HUES6 (cell line): ENCODE data around the gene HSPA1L.

Experiments
- H3K27ac ChIP-seq: 2 replicates; pipeline ENCODE4 v1.7.0; 2013; ENCODE audit warnings: low read depth, mild to moderate bottlenecking, low read length, inconsistent platforms
- H3K27me3 ChIP-seq: 2 replicates; pipeline ENCODE4 v1.6.1; 2013; ENCODE audit warnings: low read length; ENCODE audit not compliant: control insufficient read depth, insufficient read depth
- H3K36me3 ChIP-seq: 2 replicates; pipeline ENCODE4 v1.6.1; 2013; ENCODE audit warnings: low read length; ENCODE audit not compliant: control insufficient read depth, insufficient read depth
- H3K4me1 ChIP-seq: 2 replicates; pipeline ENCODE4 v1.6.1; 2013; ENCODE audit warnings: low read length; ENCODE audit not compliant: control insufficient read depth, insufficient read depth
- H3K4me3 ChIP-seq: 2 replicates; pipeline ENCODE4 v1.5.1; 2013; ENCODE audit warnings: low read depth, low read length
- H3K9ac ChIP-seq: one replicate; pipeline ENCODE4 v1.6.1; 2013; ENCODE audit warnings: mild to moderate bottlenecking, low read length
- H3K9me3 ChIP-seq: 2 replicates; pipeline ENCODE4 v1.6.1; 2013; ENCODE audit warnings: low read depth, low read length; ENCODE audit not compliant: control insufficient read depth, insufficient read depth

Gene HSPA1L

DNA sequence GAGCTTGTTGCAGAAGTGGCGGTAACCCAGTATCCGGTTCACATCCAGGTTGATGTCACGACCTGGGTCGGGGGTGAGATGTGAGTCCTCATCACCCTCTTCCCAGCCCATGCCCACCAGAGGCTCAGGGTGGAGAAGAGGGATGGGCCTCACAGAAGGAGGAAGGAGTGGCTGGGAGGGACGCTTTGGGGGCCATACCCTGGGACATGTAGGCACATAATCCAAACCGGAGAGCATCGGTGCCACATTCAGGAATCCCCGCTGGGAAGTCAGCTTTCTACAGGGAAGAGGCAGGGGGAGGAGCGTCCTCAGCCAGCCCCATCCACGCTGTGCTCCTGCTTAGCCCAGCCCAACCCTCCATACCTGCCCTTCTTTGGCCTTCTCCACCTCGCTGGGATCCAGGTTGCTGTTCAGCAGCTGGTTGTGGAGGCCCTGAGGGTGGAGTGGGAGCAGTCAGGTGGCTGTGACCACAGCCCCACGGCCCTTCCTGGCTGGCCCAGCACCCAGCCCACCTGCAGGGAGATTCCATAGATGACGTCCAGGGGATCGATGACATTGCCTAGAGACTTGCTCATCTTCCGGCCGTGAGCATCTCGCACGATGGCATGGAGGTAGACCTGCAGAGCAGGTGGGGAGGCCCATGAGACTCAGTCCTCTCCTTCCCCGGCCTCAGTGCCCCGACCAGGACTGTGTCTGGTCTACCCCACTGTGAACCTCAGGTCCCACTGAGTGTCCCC, 34.4 kb downstream of the HSPA1L start:
- H3K4me3 ChIP-seq, result no peak overlapping the region
- no peaks in the 10 kb centered on the region for H3K27me3 ChIP-seq
- H3K9me3 ChIP-seq, result no peaks in the 10 kb centered on the region
- no peak overlapping the region for H3K9ac ChIP-seq
- H3K4me1 ChIP-seq, result peaks cover 6% of the 10 kb centered on the region; the same call in 1 of the 2 replicates
- no peak overlapping the region for H3K27ac ChIP-seq
- peaks cover 83% of the 10 kb centered on the region for H3K36me3 ChIP-seq

DNA sequence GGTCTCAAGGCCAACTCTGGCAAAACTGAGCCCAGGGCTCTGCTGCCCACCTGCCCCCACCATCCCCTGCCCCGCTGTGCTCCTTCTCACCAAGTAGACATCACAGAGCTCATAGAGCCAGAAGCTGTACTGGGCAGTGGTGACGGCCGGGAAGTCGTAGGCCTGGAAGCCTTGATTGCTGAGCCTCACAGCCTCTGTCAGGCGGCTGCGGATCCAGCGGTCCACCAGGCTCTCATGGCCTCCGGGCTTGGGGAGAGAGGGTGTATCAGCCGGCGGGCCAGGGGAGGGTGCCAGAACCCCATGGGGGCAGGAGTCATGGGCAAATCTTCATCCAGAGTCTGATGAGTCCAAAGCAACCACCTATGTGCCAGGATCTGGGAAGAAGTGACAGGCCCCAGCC, 35.2 kb downstream of the HSPA1L start:
- Histone ChIP-seq H3K9ac (no peak overlapping the region), H3K4me1 (peaks cover 6% of the 10 kb centered on the region; the same call in 1 of the 2 replicates), H3K27me3 (no peaks in the 10 kb centered on the region), H3K27ac (no peak overlapping the region), H3K9me3 (no peaks in the 10 kb centered on the region), H3K36me3 (peaks cover 75% of the 10 kb centered on the region), H3K4me3 (no peak overlapping the region)

DNA sequence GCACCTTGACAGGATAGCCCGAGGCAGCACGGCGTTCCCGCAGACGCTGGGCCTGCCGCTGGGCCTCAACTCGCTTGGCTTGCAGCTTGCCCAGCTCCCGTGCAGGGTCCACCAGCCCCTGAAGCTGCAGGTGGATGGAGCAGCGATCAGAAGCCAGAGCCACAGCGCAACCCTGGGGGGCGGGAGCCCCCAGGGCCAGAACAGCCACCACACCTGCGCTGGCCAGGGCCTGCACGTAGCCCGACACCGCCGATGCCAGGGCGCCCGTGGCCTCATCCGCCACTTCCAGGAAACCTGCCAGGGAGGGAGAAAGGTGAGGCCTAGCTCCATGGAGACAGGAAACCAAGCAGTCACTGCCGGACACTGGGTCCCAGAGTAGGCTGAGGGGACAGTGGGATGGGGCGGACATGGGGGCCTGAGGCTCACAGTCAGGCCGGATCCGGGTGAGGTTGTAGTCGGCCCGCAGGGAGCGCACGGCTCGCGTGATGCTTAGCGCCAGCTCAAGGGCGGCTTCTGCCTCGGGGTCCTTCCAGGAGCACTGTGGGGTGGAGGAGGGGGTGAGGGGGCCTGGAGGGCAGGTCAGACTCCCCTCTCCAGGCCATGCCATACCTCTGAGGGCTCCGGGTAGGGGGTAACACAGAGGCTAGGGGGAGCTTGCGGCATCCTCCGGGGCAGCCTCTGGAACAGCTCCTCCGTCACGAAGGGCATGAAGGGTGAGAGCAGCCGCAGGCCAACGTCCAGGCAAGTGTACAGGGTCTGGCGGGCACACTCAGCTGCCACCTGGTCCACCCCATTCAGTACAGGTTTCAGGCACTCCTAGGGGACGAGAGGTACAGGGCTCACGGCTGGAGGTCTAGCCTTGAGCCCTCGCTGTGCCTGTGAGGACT, 35.8 kb downstream of the HSPA1L start:
- Histone ChIP-seq H3K27ac (no peak overlapping the region), H3K36me3 (peaks cover 68% of the 10 kb centered on the region), H3K4me1 (peaks cover 6% of the 10 kb centered on the region; the same call in 1 of the 2 replicates), H3K9ac (no peak overlapping the region), H3K9me3 (no peaks in the 10 kb centered on the region), H3K4me3 (no peak overlapping the region), H3K27me3 (no peaks in the 10 kb centered on the region)

DNA sequence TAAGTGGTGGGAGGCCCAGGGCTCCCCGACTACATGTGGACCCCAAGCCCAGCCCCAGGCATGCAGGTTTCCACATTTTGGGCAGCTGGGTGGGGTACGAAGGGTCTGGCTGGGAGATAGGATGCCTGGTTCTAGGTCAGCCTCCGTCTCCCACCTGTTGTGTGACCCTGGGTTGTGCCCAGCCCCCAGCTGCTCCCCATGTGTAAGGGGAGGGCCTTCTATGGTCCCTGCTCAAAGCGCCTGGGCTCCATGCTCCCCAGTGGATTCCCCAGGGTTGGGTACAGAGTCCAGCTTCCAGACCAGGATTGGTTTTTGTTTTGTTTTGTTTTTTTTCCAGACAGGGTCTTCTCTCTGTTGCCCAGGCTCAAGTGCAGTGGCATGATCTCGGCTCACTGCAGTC, 36.9 kb downstream of the HSPA1L start:
- no peaks in the 10 kb centered on the region for H3K9me3 ChIP-seq
- no peak overlapping the region for H3K27ac ChIP-seq
- H3K27me3 ChIP-seq, result no peaks in the 10 kb centered on the region
- H3K9ac ChIP-seq, result no peak overlapping the region
- peaks cover 6% of the 10 kb centered on the region; the same call in 1 of the 2 replicates for H3K4me1 ChIP-seq
- peaks cover 60% of the 10 kb centered on the region for H3K36me3 ChIP-seq
- no peak overlapping the region for H3K4me3 ChIP-seq

DNA sequence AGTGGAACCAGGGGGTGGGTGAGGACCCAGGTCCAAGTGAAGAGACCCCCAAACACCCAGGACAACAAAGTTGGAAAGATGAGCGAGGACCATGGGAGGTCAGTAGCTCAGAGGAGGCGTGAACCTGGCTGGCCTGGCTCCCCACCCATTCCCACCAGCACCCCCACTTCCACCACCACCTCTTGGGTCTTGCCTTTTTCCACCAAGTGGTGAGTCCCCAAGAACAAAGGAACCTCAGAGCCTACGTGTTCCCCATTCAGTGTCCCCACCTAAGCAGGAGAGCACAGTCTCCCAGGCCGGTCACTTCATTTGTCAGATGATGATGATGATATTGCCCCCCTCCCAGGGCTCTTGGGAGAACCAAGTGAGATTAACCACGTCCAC, 37.4 kb downstream of the HSPA1L start:
- H3K9ac ChIP-seq, result no peak overlapping the region
- no peaks in the 10 kb centered on the region for H3K27me3 ChIP-seq
- peaks cover 6% of the 10 kb centered on the region; the same call in 1 of the 2 replicates for H3K4me1 ChIP-seq
- no peak overlapping the region for H3K27ac ChIP-seq
- no peaks in the 10 kb centered on the region for H3K9me3 ChIP-seq
- peaks cover 54% of the 10 kb centered on the region for H3K36me3 ChIP-seq
- no peak overlapping the region for H3K4me3 ChIP-seq

DNA sequence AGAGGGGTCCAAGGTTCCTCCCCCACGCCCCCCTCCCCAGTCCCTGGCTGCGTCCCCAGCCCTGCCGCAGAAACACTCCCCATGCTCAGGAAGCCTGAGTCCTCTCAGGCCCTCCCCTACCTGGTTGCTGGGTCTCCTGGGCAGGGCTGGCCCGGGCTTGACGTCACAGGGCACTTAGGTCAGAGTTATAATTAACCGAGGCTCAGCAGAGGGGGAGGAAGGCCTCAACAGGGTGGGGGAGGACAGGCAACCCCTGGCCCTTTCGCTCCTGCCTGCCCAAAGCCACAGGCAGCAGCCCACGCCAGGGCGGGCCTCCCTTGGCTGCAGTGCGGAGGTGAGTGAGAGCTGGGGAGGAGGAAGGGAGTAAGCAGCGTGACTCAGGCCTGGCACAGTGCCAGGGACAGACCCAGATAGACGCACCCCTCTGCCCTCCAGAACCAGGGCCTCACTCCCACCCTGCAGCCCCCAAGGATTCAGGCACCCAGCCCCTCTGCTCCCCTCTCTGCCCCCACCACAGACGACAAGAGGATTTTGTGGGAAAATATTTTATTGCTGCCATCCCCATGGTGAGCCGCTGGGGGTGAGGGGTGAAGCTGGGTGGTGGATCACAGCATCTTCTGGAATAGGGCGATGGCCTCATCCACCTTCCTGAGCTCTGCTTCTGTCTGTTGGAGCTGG, 38.0 kb downstream of the HSPA1L start, which contains the start of gene VWA7:
Gene VWA7, minus strand, starts transcription at position 340 of the 678 bp plus-strand sequence. CDS start 549 bp downstream, outside the sequence.
- Histone ChIP-seq H3K27me3 (no peaks in the 10 kb centered on the region), H3K9me3 (no peaks in the 10 kb centered on the region), H3K36me3 (peaks cover 49% of the 10 kb centered on the region), H3K27ac (no peak within 1 kb of the TSS; the same call in 1 of the 2 replicates), H3K4me1 (peaks cover 6% of the 10 kb centered on the region; the same call in 1 of the 2 replicates), H3K4me3 (no peak within 1 kb of the TSS), H3K9ac (peak within 1 kb of the TSS; percentile 2)

DNA sequence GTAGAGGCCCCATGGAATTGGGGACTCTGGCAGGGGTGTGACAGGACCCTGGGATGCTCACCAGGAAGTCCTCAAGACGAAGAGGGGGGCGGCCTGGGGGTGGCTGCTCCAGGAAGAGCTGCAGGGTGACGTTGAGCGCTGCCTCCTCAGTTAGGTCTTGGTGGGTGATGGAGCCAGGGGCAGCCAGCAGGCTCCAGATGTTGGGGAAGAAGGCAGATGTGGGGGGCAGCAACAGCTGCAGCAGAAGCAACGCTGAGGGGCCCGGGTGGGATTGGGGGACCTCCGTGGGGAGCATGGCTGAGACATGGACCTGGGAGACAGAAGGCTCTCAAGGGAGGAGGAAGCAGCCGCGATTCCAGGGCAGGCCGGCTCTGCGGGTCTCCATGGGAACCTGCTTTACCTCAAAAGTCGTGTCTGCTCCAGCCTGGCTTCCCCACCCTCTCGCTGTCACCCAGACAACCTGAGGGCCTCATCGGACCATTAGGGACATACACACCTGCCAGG, 38.5 kb downstream of the HSPA1L start:
- H3K4me3 ChIP-seq, result no peak overlapping the region
- peaks cover 6% of the 10 kb centered on the region; the same call in 1 of the 2 replicates for H3K4me1 ChIP-seq
- no peak overlapping the region for H3K27ac ChIP-seq
- no peaks in the 10 kb centered on the region for H3K9me3 ChIP-seq
- H3K27me3 ChIP-seq, result no peaks in the 10 kb centered on the region
- H3K9ac ChIP-seq, result no peak overlapping the region
- peaks cover 43% of the 10 kb centered on the region for H3K36me3 ChIP-seq

DNA sequence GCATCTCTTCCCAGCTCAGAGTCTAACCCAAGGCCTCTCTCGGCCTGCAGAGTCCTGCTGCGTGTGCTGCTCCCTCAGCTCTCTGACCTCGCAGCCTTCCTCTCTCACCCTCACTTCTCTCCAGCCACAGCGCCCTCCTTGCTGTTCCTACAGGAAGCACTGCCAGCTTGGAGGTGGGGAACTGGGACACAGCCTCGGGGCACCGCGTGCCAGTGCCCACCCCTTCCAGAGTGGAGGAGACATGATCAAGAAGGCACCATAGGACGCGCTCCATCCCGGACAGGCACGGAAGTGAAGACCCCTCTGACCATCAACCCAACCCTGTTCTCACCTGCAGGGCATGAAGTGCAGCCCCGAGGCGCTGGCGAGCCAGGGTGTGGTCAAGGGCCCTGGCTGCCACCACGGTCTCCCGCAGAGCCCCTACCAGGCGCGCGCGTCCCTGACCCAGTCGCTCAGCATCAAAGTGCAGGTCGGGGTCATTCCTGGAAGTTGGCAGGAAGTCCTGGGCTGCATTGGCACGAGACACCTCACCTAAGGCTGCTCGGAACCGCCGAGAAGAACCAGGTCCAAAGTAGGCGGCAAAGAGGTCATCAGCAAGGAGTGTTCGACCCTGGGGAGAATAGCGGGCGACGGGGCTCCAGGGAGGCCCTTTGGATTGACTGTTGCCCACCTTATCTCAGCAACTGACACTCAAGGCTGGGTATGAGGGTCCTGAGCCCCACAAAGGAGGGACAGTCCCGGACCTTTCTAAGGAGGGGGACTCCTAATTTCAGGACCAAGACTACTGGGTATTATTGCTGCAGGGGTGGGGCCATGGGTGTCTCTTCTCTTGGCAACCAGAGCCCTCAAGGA, 39.2 kb downstream of the HSPA1L start:
- Histone ChIP-seq H3K27me3 (no peaks in the 10 kb centered on the region), H3K9ac (no peak overlapping the region), H3K27ac (no peak overlapping the region), H3K36me3 (peaks cover 36% of the 10 kb centered on the region), H3K4me1 (peaks cover 6% of the 10 kb centered on the region; the same call in 1 of the 2 replicates), H3K9me3 (no peaks in the 10 kb centered on the region), H3K4me3 (no peak overlapping the region)

DNA sequence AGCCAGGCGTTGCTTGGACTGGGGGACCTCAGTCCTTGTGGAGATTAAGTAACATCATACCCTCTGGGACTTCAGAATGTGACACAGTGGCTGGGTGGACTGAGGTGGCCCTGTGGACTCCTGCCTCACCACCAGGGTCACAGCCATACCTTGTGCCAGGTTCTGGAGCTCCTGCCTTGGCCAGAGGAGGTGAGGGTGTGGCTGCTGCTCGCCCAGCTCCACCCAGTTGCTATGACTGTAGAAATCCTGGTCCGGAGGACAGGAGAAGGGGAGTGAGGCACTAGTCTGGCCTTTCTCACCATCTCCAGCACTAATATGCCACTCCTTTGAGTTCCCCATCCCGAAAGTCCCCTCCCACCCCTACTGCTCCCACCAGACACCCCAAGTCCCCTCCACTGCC, 39.9 kb downstream of the HSPA1L start:
- Histone ChIP-seq H3K9me3 (no peaks in the 10 kb centered on the region), H3K4me1 (peaks cover 6% of the 10 kb centered on the region; the same call in 1 of the 2 replicates), H3K27ac (no peak overlapping the region), H3K9ac (no peak overlapping the region), H3K4me3 (no peak overlapping the region), H3K27me3 (no peaks in the 10 kb centered on the region), H3K36me3 (peaks cover 30% of the 10 kb centered on the region)

DNA sequence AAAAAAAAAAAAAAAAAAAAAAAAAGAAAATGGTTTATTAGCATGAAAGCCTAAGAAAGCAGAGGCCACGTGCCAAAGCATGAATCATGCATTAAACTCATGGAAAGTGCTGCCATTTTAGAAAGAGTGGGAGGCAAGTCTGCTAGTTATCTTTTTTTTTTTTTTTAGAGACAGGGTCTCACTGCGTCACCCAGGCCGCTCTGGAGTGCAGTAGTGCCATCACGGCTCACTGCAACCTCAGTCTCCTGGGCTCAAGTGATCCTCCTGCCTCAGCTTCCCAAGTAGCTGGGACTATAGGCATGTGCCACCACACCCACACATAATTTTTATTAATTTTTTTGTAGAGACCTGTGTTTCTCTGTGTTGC, 43.1 kb downstream of the HSPA1L start:
- H3K36me3 ChIP-seq, result no peaks in the 10 kb centered on the region
- no peak overlapping the region for H3K27ac ChIP-seq
- H3K9me3 ChIP-seq, result no peaks in the 10 kb centered on the region
- no peak overlapping the region for H3K9ac ChIP-seq
- H3K27me3 ChIP-seq, result no peaks in the 10 kb centered on the region
- H3K4me1 ChIP-seq, result peaks cover 1% of the 10 kb centered on the region; the same call in 1 of the 2 replicates
- H3K4me3 ChIP-seq, result no peak overlapping the region
